T-helper 1 cell treated with Interleukin-12 subunit alpha and Interleukin-12 subunit beta and Interleukin-4 antibody, amounts not matched to agents 30 ng/mL and 1 ng/mL, for 36 hours (primary cell): ENCODE data around the gene SIX5. TPM values are rescaled to one million over a fixed set of nuclear protein-coding genes. Genes with fewer than 3 reads are reported as not detected.
"Not testable (repeated sequence)": the region's sequence is repeated elsewhere in the genome, so short reads cannot be mapped to it uniquely, and the experiment has no call there.

Source experiments
- intact Hi-C: fragments of 100-400 bp; cut with micrococcal nuclease; formaldehyde crosslinking; loops from one replicate; pipeline ENCODE4 v1.15.1; 2024
- total RNA-seq: library from RNA; stranded (reverse); gene quantifications from 2 replicates; pipeline ENCODE4 v1.2.3, GENCODE V29; 2022

Gene SIX5
- total RNA-seq, 1 donor from 2014 or later, result 2.4 TPM

GRCh38 chr19:45763691-45764294 is 5.3 kb downstream of the SIX5 start:
- intact Hi-C loops, result no loop called here

- intact Hi-C loops, result no loop called here
Measured at GRCh38 chr19:45762870-45763631, 6.0 kb downstream of the SIX5 start.

DNA sequence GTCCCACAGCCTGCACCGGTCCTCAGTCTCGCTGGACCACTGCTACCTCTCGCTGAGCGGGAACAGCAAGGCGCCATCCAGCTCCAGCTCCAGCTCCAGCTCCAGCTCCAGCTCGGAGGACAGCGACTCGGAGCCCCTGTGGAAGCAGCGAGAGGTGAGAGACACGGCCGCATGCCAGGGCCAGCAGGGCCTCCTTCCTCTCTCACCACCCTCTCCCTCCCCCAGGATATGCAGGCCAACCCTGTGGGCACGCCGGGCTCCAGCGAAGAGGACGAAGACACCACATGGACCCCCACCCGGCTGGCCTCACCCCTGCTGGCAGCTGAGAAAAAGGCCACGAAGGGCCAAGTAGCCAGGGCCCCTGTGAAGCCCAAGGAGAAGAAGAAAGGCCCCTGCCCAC is 7.3 kb downstream of the SIX5 start:
- intact Hi-C loops, result no loop called here

GRCh38 chr19:45758921-45759320 is 10.1 kb downstream of the SIX5 start:
- intact Hi-C loops, result no loop called here

DNA sequence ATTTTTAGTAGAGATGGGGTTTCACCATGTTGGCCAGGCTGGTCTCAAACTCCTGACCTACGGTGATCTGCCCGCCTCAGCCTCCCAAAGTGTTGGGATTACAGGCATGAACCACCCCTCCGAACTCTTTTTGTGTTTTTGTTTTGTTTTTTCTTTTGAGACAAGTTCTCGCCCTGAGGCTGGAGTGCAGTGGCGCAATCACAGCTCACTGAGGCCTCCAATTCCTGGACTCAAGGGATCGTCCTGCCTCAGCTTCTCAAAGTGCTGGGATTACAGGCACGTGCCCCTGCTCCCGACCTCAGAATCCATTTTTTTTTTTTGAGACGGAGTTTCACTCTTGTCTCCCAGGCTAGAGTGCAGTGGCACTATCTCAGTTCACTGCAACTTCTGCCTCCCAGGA is 11.4 kb downstream of the SIX5 start:
- intact Hi-C loops, result no loop called here

DNA sequence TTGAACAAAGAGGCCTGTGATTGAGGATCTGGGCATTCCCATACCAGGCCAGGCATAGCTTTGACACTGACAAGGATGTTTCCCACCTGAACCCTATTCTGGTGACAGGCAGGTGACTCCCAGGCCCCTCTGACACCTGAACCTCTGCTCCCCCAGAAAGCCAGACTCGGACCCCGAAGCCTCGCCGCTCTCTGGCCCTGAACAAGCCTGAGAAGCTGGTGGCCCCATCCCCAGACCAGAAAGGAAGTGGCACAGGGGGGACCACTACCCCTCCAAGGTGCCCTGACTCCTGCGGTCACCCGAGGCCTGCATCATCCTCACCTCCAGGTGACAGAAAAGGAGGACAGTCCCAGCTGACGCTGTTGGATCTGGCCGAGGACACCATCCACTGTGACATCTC is 14.7 kb downstream of the SIX5 start:
- intact Hi-C loops, result no loop called here

GRCh38 chr19:45753548-45753947 is 15.5 kb downstream of the SIX5 start:
- intact Hi-C loops, result no loop called here

DNA sequence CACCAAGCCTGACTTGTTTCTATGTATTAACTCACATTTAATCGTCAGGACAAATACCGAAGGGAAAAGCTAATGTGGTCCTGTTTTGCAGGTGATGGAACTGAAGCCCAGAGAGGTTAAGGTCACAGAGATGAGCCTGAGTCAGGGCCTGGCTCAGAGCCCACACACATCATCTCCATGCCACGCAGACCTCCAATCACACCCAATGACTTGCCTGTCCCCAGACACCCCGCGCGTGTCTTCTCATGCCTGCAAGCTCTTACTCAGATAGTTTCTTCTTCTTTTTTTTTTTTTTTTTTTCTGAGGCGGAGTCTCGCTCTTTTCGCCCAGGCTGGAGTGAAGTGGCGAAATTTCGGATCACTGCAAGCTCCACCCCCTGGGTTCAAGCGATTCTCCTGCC is 16.4 kb downstream of the SIX5 start:
- intact Hi-C loops, result no loop called here

DNA sequence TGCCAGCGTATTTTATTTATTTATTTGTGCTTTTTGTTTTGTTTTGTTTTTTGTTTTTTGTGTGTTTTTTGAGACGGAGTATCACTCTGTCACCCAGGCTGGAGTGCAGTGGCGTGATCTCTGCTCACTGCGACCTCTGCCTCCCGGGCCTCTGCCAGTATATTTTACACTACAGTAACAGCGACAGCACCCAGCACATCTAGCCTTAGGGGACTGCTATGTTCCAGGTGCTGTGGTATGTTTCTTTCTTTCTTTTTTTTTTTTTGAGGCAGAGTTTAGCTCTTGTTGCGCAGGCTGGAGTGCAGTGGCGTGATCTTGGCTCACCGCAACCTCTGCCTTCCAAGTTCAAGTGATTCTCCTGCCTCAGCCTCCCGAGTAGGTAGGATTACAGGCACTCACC is 17.6 kb downstream of the SIX5 start:
- intact Hi-C loops, result not testable (repeated sequence)

DNA sequence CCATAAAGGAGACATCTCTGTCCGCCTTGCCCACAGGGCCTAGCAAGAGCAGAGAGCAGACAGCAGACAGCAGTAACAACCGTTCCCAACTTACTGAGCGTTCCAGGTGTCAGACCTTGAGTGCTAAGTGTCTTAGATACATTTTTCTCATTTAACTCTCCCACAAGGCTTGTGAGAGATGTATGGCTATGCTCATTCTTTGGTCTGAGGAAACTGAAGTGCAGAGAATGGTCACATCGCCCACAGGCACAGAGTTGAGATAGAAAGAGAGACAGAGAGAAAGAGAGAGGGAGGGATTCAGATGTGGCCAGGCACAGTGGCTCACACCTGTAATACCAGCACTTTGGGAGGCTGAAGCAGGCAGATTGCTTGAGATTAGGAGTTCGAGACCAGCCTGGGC is 21.5 kb downstream of the SIX5 start:
- intact Hi-C loops, result no loop called here

GRCh38 chr19:45746866-45747265 is 22.2 kb downstream of the SIX5 start:
- intact Hi-C loops, result no loop called here

- intact Hi-C loops, result no loop called here
Measured at GRCh38 chr19:45745606-45746005, 23.4 kb downstream of the SIX5 start.

GRCh38 chr19:45742969-45743368 is 26.1 kb downstream of the SIX5 start:
- intact Hi-C loops, result no loop called here

- intact Hi-C loops, result no loop called here
Measured at GRCh38 chr19:45739498-45740439, 29.3 kb downstream of the SIX5 start.

DNA sequence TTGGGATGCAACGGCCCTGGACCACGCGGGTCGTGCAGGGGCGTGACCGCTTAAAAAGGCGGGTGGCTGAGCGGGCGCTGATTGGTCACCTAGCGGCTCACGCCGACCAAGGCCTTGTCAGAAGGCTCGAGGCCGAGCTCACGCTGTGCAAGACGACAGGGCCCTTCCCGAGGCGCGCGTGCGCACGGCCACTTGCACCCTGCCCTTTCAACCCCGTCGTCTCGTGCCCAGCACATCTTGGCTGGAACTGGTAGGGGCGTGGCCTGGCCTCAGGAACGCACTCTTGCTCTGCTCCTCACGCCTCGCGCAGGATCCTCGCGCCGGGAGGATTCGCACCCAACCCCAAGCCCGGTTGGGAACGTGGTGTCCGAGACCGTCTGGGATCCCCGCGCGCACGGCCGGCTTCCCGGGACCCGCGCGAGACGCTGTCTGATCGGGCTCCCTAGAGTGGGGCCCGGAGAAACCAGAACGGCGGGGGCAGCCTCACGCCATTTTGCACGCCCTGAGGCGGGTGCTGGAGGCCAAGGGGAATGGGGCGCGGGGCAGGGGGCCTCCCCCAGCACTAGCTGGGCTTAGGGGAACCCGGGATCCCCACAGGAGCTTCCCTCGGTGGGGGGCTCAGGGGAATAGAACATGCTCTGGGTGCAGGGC is 35.8 kb downstream of the SIX5 start, which contains the start of gene MEIOSIN:
TSS of gene MEIOSIN (plus strand) at position 280 of the 651 bp plus-strand sequence. CDS start 1,938 bp downstream, outside the sequence.
- intact Hi-C loops, result loop anchor here (5.0 kb wide), 1 partner anchor 169 kb away; the partner anchor contains the start of gene MYPOP

DNA sequence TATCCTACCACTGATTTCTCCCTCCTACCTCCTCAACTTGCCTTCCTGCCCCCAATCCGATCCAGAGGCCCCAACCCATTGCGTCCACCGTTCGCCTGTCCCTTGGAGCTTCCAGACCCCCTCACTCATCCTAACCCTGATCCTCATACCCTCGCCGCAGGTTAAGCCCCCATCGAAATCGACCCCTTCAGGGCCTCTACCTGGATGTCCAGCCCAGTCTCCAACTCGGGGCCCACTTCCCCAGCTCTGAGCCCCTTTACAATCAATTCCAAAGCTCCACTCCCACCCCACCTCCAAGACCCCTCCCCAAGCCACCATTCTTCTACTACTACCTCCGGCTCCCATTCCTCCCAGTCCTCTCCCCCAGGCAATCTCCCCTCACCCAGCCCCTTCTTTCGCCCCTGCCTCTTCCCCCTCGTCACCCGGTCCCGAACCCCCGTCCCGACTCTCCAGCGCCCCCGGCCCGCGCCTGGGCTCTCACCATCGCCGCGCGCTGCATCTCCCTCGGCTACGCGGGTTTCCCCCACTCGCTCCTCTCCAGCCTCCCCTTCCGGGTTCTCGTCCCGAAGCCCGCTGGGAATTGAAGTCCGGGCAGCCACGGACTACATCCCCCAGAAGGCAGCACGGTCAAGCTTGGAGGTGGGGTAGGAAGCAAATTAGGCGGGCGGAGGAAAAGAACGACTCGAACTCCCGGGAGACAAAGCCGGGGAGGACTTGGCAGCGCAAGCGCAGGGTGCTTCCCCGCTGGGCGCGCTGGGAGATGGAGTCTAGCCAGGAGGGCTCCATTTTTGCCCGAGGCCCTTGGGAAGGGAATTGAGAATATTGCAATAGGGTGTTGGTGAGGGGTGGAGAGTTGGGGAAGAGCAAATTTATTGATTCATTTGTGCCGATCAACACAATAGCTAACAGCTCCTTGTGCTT is 38.4 kb downstream of the SIX5 start, which contains the start of gene FBXO46:
TSS of gene FBXO46 (minus strand) at position 529 of the 921 bp plus-strand sequence. CDS start 17,401 bp downstream, outside the sequence.
- intact Hi-C loops, result loop anchor here (1.0 to 5.0 kb wide), 7 partner anchors 13 to 172 kb away; partner anchors contain the start of genes IRF2BP1, MYPOP, QPCTL and SIX5

DNA sequence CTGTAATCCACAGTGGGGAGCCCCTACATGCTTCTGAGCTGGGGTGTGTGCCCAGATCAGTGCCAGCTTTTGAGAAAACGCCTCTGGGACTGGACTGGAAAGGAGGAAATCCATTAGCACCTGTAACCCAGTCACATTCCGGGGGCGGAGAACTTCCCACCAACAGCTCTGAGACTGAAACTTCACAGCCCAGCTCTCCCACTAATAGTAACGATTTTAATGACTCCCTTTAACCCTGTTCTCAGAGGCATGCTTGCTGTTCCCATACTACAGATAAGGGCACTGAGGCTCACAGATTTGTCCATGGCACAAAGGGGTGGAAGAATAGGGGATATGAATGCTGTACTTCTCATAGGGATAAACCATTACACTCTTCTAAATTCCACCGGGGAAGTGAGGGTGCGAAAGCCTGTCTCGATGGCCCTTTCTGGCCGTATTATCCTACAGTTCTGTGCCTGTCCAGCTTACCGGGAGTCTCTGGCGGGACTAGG is 39.2 kb downstream of the SIX5 start:
- intact Hi-C loops, result loop anchor here (1.0 to 5.0 kb wide), 6 partner anchors 13 to 172 kb away; partner anchors contain the start of genes IRF2BP1, MYPOP, QPCTL and SIX5

GRCh38 chr19:45728683-45729082 is 40.4 kb downstream of the SIX5 start:
- intact Hi-C loops, result not testable (repeated sequence)

DNA sequence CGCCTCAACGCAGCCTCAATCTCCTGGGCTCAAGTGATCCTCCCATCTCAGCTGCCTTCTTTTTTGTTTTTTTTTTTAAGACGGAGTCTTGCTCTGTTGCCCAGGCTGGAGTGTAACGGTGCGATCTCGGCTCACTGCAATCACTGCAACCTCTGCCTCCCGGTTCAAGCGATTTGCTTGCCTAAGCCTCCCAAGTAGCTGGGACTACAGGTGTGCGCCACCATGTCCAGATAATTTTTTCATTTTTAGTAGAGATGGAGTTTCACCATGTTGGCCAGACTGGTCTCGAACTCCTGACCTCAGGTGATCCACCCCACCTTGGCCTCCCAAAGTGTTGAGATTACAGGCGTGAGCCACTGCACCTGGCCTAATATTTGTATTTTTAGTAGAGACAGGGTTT is 49.0 kb downstream of the SIX5 start:
- intact Hi-C loops, result not testable (repeated sequence)
